ENCODE data around the gene CDHR2. TPM values are rescaled to one million over a fixed set of nuclear protein-coding genes. Genes with fewer than 3 reads are reported as not detected.

CDHR2 gene
- total and polyA plus RNA-seq, 2 donors (not counting 3 experiments of a cell fraction or from before 2014, with no cell fraction given), result not detected

DNA sequence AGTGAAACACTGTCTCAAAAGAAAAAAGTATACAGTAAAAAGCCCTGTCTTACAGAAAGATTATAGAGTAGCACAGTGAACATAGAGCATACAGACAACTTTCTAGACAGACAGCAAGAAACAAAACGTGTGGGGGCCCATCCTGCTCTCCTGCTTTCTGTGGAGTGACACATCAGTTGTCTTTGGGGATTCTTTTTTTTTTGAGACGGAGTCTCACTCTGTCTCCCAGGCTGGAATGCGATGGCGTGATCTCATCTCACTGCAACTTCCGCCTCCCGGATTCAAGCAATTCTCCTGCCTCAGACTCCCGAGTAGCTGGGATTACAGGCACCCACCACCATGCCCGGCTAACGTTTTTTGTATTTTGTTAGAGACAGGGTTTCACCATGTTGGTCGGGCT is 14.9 kb downstream of the CDHR2 start:
- CTCF ChIA-PET, result interaction anchor here (0.5 kb wide), 1 partner anchor 442 kb away, joined by 4 read pairs; the partner anchor contains the start of gene UIMC1
- no TSS peak for BruUV-seq (replicated peaks)
- no peak for TF ChIP-seq JUN (IDR thresholded peaks at IDR 0.05; ENCODE audit: borderline replicate concordance, insufficient read depth, insufficient read length, low read depth)
- no peak for TF ChIP-seq POLR2A (IDR thresholded peaks at IDR 0.05; ENCODE audit: low read depth, low read length)
- no peak for TF ChIP-seq GATA2 (IDR thresholded peaks at IDR 0.05; ENCODE audit: insufficient read depth, insufficient read length, low read depth, low read length)
- TF ChIP-seq EZH2 (IDR thresholded peaks at IDR 0.05; ENCODE audit: borderline replicate concordance, low read depth, low read length, severe bottlenecking), result no peak
- TF ChIP-seq, protein P1, sequence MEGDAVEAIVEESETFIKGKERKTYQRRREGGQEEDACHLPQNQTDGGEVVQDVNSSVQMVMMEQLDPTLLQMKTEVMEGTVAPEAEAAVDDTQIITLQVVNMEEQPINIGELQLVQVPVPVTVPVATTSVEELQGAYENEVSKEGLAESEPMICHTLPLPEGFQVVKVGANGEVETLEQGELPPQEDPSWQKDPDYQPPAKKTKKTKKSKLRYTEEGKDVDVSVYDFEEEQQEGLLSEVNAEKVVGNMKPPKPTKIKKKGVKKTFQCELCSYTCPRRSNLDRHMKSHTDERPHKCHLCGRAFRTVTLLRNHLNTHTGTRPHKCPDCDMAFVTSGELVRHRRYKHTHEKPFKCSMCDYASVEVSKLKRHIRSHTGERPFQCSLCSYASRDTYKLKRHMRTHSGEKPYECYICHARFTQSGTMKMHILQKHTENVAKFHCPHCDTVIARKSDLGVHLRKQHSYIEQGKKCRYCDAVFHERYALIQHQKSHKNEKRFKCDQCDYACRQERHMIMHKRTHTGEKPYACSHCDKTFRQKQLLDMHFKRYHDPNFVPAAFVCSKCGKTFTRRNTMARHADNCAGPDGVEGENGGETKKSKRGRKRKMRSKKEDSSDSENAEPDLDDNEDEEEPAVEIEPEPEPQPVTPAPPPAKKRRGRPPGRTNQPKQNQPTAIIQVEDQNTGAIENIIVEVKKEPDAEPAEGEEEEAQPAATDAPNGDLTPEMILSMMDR (IDR thresholded peaks at IDR 0.05; ENCODE audit: extremely low read depth in 1 of 2, insufficient read depth in 1 of 2, low read depth in 1 of 2, low read length in 2 of 2), result no peak
- TF ChIP-seq, protein P2, sequence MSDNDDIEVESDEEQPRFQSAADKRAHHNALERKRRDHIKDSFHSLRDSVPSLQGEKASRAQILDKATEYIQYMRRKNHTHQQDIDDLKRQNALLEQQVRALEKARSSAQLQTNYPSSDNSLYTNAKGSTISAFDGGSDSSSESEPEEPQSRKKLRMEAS (IDR thresholded peaks at IDR 0.05; ENCODE audit: insufficient read depth, insufficient read length), result no peak
- no peak for TF ChIP-seq POLR2AphosphoS5 (IDR thresholded peaks at IDR 0.05; ENCODE audit: insufficient read depth, low read depth, low read length)
- TF ChIP-seq MYC (IDR thresholded peaks at IDR 0.05; ENCODE audit: low read depth, low read length), result no peak
- TF ChIP-seq FOS (IDR thresholded peaks at IDR 0.05; ENCODE audit: borderline replicate concordance, insufficient read depth, low read length), result no peak
- Histone ChIP-seq H3K9ac (replicated peaks; ENCODE audit: extremely low read depth, insufficient read depth, low read length) (no peak overlapping the region), H3K27me3 (ENCODE audit: control insufficient read depth in 2 of 2, insufficient read depth in 2 of 2, low read length in 2 of 2) (peaks cover 0 to 2% of the 10 kb centered on the region in 2 experiments), H3K9me1 (replicated peaks; ENCODE audit: control insufficient read depth, extremely low read depth, insufficient read depth, low read length) (no peaks in the 10 kb centered on the region), H3K4me2 (ENCODE audit: insufficient read depth, low read length) (no peak overlapping the region), H3K9me3 (replicated peaks; ENCODE audit: control insufficient read depth, insufficient read depth, low read length) (no peaks in the 10 kb centered on the region), H3K4me1 (ENCODE audit: control insufficient read depth, extremely low read depth, insufficient read depth, low read length) (no peaks in the 10 kb centered on the region), H3K4me3 (replicated peaks in 1 of 3; ENCODE audit: insufficient read depth in 1 of 3, low read depth in 1 of 3, low read length in 3 of 3) (no peak overlapping the region), H2AFZ (ENCODE audit: low read depth, low read length) (no peak overlapping the region), H3K79me2 (ENCODE audit: control insufficient read depth, insufficient read depth, low read length) (no peaks in the 10 kb centered on the region), H3K36me3 (ENCODE audit: control insufficient read depth in 2 of 2, extremely low read depth in 1 of 2, insufficient read depth in 2 of 2, low read length in 2 of 2) (no peaks in the 10 kb centered on the region), H3K27ac (ENCODE audit: insufficient read depth, low read depth, low read length) (no peak overlapping the region), H4K20me1 (replicated peaks; ENCODE audit: control insufficient read depth, extremely low read depth, insufficient read depth, low read length) (no peaks in the 10 kb centered on the region)
- FAIRE-seq (no peak), DNase-seq (ENCODE audit: low read depth, low spot score) (no peak)
- dilution Hi-C loops (cut with MboI; ENCODE audit: extremely low pct_ligation_motif_present, low sequenced_read_pairs), result no loop called here
- intact Hi-C loops (cut with micrococcal nuclease), result no loop called here
- POLR2A ChIA-PET, result no interaction called here

Data from endothelial cell of umbilical vein (primary cell).